ENCODE data around the gene GJB3.
"Not testable (repeated sequence)": the region's sequence is repeated elsewhere in the genome, so short reads cannot be mapped to it uniquely, and the experiment has no call there.

Gene GJB3
- 0 reads per million in 2 donors for total RNA-seq

- no peak for DNase-seq
These were observed at the start of gene GJB3 for GRCh38 chr1:34781071-34781843. GJB3 (plus strand) TSS chr1:34781214; CDS start chr1:34784763, 3,549 bp downstream.

- DNase-seq = not testable (repeated sequence)
These were observed 48.2 kb upstream of the GJB3 start for GRCh38 chr1:34732831-34733230.

GRCh38 chr1:34736692-34737091 is 44.3 kb upstream of the GJB3 start:
- DNase-seq = no peak

GRCh38 chr1:34737236-34737635 is 43.8 kb upstream of the GJB3 start:
- not testable (repeated sequence) for DNase-seq

GRCh38 chr1:34739613-34740012 is 41.4 kb upstream of the GJB3 start:
- no peak for DNase-seq

GRCh38 chr1:34740161-34740868 is 40.7 kb upstream of the GJB3 start:
- no peak for DNase-seq

GRCh38 chr1:34742667-34743270 is 38.2 kb upstream of the GJB3 start:
- DNase-seq = peak; percentile 5 to 68 (median 56)

GRCh38 chr1:34743775-34744174 is 37.2 kb upstream of the GJB3 start:
- DNase-seq = no peak

- no peak for DNase-seq
These were observed 36.2 kb upstream of the GJB3 start for GRCh38 chr1:34744851-34745250.

- no peak for DNase-seq
These were observed 35.3 kb upstream of the GJB3 start for GRCh38 chr1:34745666-34746065.

- DNase-seq = no peak
These were observed 34.9 kb upstream of the GJB3 start for GRCh38 chr1:34746101-34746500.

GRCh38 chr1:34746785-34747637 is 34.0 kb upstream of the GJB3 start:
- no peak for DNase-seq

- no peak for DNase-seq
These were observed 33.4 kb upstream of the GJB3 start for GRCh38 chr1:34747638-34747941.

- no peak for DNase-seq
These were observed 31.0 kb upstream of the GJB3 start for GRCh38 chr1:34749992-34750391.

- no peak for DNase-seq
These were observed 30.4 kb upstream of the GJB3 start for GRCh38 chr1:34750610-34751009.

GRCh38 chr1:34753163-34753562 is 27.9 kb upstream of the GJB3 start:
- no peak for DNase-seq

GRCh38 chr1:34754964-34755637 is 25.9 kb upstream of the GJB3 start, which contains the start of gene GJB5:
GJB5 (plus strand) TSS chr1:34755047; CDS start chr1:34757331, 2,284 bp downstream.
- DNase-seq = no peak

- no peak for DNase-seq
These were observed 25.1 kb upstream of the GJB3 start for GRCh38 chr1:34755961-34756360.

GRCh38 chr1:34757386-34757785 is 23.6 kb upstream of the GJB3 start:
- DNase-seq = no peak

GRCh38 chr1:34758751-34759150 is 22.3 kb upstream of the GJB3 start:
- no peak for DNase-seq

- no peak for DNase-seq
These were observed 21.3 kb upstream of the GJB3 start, which contains the start of gene GJB4 for GRCh38 chr1:34759503-34760357. GJB4 (plus strand) TSS chr1:34759740; CDS start chr1:34761255, 1,515 bp downstream.
